NCI-H1417 treated with DMSO at 0.1 percent for 48 hours (cell line): Measurements from ENCODE around the gene EEF1A1.
A peak's percentile ranks its signal among the peaks of the same experiment; 100 is the strongest.
"Not testable (repeated sequence)": the region's sequence is repeated elsewhere in the genome, so short reads cannot be mapped to it uniquely, and the experiment has no call there.

ENCODE experiments used
- DNase-seq: peaks from one replicate; lab custom pipeline; 2025; lab: John Stamatoyannopoulos, UW

EEF1A1 gene

GRCh38 chr6:73520688-73521350 lies at the start of gene EEF1A1:
TSS of gene EEF1A1 (minus strand) at chr6:73521032. CDS start at chr6:73520026, 1,006 bp downstream.
- DNase-seq: peak; percentile 98

GRCh38 chr6:73569121-73569520 lies 48.3 kb upstream of the EEF1A1 start:
- no peak for DNase-seq

DNA sequence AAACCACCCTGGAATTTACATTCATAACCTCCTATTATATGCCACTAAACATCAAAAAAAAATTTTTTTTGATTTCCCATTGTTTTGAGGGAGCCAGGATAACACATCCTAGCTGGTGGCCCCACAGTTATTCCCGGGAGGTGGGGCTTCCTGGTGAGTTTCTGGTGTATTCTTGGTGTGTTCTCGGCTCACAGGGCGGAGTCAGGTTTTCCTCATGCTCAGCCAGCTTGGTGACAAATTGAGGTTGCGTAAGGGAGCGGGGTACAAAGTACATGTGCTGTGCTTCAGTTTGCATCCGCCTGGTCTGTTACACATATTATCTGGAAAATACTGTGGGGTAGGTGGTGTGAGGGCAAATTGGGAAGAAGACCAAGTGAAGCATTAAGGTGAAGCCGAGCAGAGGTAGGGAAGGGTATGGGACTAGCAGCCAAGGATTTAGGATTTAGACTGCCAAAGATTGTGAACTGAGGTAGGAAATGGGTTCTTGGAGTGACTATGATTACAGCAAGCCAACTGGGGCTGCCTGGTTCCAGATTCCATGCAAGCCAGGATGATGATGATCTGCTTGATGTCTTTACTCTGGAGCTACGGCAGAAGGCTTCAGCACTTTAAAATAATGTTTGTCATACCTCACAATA lies 46.2 kb upstream of the EEF1A1 start:
- no peak for DNase-seq

- DNase-seq: not testable (repeated sequence)
These were observed 45.6 kb upstream of the EEF1A1 start for GRCh38 chr6:73566486-73566871.

DNA sequence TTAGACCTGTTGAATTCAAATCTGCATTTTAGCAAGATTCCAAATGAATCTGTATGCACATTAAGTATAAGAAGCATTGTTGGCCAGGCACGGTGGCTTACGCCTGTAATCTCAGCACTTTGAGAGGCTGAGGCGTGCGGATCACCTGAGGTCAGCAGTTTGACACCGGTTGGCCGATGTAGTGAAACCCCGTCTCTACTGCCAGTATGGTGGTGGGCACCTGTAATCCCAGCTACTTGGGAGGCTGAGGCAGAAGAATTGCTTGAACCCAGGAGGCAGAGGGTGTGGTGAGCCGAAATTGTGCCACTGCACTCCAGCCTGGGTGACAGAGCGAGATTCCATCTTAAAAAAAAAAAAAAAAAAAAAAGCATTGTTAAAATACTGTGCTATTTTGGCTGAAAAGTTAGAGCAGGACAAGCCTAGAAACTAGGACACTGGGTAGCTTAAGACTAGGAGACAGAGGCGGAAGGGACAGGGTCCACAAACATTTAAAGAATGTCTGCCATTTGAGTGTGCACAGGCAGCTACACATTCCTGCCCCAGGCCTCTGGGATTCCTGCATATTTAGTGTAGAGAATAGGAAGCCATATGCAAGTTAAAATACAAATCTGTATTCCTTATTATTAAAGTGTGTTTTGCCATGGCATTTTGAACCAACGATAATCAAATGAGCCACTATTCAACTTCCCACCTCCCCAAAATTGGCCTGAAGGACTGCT lies 45.1 kb upstream of the EEF1A1 start:
- DNase-seq: no peak

- no peak for DNase-seq
These were observed 43.9 kb upstream of the EEF1A1 start for GRCh38 chr6:73564578-73565345.

DNA sequence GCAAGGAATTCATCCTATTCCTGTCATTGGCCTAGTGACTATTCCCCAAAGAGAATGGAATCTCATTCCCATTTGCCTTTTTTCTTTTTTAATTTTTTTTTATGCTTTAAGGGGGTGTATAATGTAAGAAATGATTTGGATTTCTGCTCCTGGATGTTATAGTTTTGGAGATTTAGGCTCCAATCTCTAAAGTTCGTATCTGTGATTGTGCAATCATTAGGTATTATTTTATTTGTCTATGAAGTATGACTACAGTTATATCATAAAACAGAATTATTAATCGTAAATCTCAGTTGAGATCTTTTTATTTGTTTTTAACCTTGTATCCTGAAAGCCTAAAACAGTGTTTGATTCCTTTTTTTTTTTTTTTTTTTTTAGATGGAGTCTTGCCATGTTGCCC lies 41.7 kb upstream of the EEF1A1 start:
- DNase-seq: no peak

DNA sequence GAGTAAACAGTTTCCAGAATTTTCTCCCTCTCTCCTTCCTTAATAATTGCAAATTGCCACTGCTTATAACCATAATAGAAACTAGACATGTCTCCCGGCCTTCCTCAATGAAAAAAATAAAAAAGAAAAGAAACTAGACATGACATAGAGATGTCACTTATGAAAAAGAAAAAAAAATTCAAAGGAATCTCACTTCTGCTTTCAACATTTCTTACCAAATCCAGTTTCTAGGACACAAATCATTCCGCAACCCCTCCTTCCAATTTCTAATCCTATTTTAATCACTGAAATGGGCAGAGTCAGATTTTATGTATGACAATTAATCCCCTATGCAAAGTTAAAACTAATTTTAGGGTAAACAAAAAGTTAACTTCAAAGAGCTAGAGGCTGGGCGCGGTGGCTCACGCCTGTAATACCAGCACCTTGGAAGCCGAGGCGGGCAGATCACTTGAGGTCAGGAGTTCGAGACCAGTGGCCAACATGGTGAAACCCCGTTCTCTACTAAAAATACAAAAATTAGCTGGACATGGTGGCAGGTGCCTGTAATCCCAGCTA lies 40.1 kb upstream of the EEF1A1 start:
- DNase-seq: no peak

DNA sequence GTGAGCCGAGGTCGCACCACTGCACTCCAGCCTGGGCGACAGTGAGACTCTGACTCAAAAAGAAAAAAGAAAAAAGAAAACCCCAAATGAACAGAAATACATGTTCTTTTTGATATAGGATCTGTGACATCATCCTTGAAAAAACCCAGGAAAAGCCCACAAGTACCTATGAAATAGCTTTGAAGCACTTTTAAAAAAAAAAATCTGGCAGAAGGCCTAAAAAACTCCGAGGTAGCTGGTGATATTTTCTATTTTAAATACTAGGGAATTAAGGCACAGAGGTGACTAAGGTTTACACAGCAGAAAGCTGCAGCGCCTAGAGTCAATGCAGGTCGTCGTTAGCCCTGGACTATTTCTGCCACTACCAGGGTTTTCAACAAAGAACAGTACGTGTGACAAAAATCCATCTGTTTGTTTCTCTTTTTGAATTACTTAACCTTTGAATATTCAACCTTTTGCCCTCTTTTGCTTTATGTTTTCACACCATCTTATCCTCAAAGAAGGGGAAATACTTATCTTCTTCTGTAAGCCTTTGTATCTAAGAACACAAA lies 39.4 kb upstream of the EEF1A1 start:
- DNase-seq: no peak

DNA sequence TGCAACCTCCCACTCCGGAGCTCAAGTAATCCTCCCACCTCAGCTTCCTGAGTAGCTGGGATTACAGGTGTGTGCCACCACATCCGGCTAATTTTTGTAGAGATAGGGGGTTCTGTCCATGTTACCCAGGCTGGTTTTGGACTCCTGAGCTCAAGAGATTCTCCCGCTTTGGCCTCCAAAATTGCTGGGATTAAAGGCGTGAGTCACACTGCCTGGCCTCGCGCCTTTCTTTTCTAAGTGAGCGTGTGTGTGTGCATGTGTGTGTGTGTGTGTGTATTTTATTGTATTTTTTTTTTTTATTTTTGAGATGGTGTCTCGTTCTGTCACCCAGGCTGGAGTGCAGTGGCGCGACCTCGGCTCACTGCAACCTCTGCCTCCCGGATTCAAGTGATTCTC lies 38.6 kb upstream of the EEF1A1 start:
- not testable (repeated sequence) for DNase-seq

- DNase-seq: no peak
These were observed 38.0 kb upstream of the EEF1A1 start for GRCh38 chr6:73558624-73559398.

DNA sequence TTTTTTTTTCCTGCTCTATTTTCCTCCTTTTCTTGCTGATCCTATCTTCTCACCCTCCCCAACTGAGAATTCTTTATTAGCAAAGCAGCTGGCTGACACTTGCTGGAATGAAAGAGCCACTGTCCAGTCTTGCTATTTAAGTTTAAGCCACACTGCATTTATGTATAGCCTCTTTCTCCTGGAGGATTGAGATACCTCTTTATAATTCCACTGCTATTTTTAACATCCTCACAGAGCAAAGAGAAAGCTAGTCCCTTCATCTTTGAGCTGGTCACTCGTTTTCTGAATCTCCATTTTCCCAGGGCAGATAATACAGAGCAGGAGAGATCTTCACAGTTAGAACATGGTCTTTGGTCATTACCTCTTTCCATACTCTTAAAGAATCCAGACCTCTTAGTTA lies 36.0 kb upstream of the EEF1A1 start:
- no peak for DNase-seq

GRCh38 chr6:73555380-73555949 lies 34.6 kb upstream of the EEF1A1 start:
- not testable (repeated sequence) for DNase-seq

DNA sequence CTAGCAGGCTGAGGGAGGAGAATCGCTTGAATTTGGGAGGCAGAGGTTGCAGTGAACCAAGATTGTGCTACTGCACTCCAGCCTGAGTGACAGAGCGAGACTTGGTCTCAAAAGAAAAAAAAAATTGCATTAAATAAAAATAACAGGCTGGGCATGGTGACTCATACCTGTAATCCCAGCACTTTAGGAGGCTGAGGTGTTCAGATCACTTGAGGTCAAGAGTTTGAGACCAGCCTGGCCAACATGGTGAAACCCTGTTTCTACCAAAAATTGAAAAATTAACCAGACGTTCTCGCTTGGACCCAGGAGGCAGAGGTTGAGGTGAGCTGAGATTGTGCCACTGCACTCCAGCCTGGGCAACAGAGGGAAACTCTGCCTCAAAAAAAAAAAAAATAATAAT lies 30.3 kb upstream of the EEF1A1 start:
- DNase-seq: not testable (repeated sequence)

- no peak for DNase-seq
These were observed 27.9 kb upstream of the EEF1A1 start for GRCh38 chr6:73548458-73549446.

- no peak for DNase-seq
These were observed 26.2 kb upstream of the EEF1A1 start for GRCh38 chr6:73547036-73547435.

GRCh38 chr6:73542891-73543290 lies 22.1 kb upstream of the EEF1A1 start:
- no peak for DNase-seq

DNA sequence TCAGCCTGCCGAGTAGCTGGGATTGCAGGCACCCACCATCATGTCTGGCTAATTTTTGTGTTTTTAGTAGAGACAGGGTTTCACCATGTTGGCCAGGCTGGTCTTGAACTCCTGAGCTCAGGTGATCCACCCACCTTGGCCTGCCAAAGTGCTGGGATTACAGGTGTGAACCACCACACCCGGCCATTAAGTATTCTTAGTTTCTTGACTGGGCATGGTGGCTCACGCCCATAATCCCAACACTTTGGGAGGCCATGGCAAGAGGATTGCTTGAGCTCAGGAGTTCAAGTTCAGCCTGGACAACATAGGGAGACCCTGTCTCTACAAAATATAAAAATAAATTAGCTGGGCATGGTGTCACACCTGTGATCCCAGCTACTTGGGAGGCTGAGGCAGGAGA lies 21.6 kb upstream of the EEF1A1 start:
- DNase-seq: not testable (repeated sequence)

DNA sequence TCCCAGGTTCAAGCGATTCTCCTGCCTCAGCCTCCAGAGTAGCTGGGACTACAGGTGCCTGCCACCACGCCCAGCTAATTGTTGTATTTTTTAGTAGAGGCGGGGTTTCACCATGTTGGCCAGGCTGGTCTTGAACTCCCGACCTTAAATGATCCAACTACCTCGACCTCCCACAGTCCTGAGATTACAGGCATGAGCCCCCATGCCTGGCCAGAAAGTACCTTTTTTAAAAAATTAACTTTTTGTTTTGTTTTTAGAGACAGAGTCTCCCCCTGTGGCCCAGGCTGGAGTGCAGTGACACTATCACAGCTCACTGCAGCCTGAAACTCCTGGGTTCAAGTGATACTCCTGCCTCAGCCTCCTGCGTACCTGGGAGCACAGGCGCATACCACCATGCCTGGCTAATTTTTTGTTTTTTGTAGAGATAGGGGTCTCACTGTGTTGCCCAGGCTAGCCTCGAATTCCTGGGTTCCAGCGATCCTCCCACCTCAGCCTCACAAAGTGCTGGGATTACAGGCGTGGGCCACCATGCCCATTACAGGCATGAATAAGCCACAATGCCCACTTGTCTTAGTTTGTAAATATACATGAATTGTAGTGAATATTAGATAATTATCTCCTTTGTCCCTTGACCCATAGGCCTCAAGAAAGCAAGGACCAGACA lies 17.4 kb upstream of the EEF1A1 start:
- no peak for DNase-seq
